Frontal cortex (tissue), 4 donors: ENCODE results near the gene THUMPD2. TPM values are rescaled to one million over a fixed set of nuclear protein-coding genes. Genes with fewer than 3 reads are reported as not detected.

Source experiments
- DNase-seq, 2 donors: peaks; one replicate each; pipeline ENCODE4 v3.0.0; 2012; ENCODE audit warnings: low spot score in 2 of 2
- FAIRE-seq: peaks from 2 replicates; lab custom pipeline; 2012; peaks lifted over from hg19 to GRCh38; lab: Jason Lieb, UNC
- total RNA-seq: library from RNA; depleted of rRNA; stranded (reverse); fragments of >200 nt; gene quantifications from one replicate; pipeline ENCODE4 v1.2.3, GENCODE V29; 2014
- donor health status: control.
- donor health status: control.
- donor health status: control.

Gene THUMPD2
- total RNA-seq, 1 donor from 2014 or later: 11.8 TPM

DNA sequence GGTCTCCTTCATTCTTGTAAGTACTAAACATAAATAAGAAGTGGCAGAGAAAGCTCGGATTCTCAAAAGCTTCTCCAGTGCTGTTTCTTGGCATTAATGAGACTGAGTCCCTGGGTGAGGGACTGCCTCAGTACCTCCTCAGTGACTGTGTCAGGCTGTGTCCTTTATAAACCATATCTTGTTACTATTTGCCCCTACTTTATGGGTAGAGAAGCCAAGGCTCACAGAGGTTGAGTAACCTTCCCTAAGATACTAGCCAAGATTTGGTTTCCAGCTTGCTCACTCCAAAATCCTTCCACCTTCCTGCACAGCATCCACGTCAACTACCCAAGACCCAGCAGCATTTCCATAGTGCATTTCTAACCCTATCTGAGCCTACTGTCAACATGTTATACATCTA lies 55.6 kb downstream of the THUMPD2 start:
- DNase-seq (no peak), FAIRE-seq (no peak)

DNA sequence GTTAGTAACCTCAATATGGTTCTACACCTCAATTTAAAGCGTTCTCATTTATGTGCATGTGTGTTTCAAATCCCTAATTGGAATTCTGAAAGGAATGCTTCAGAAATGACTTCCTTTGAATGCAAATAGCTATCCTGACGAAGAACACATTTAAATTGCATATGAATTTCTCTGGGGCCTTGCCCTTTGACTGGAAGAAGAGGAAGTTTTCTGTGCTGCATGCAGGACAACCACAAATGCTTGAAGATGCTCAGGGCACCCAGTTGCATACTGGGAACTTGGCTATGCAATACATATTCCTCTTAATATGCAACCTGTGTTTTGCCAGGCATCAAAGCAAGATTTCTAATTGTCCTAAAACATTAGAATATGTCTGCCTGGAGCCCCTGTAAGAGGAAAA lies 58.1 kb downstream of the THUMPD2 start:
- no peak for FAIRE-seq
- DNase-seq: no peak

DNA sequence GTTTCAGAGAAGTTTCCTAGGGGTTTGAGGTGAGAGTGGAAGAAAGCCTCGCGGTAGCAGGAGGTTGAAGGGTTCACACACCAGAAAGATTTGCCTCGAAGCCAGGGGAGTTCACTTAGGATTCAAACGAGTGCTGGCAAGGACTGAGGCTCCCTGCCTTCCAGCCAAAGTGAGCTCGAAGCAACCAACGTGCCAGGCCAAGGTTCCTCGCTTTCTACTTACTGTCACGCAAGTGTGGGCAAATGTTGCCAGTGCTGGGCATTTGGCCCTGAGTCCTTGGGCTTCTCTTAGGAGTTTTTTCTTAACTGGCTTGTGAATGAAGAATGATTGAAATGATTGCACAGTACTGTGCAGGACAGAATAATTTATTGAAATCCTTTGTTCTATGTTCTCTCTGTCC lies 59.7 kb downstream of the THUMPD2 start:
- DNase-seq: no peak
- no peak for FAIRE-seq

DNA sequence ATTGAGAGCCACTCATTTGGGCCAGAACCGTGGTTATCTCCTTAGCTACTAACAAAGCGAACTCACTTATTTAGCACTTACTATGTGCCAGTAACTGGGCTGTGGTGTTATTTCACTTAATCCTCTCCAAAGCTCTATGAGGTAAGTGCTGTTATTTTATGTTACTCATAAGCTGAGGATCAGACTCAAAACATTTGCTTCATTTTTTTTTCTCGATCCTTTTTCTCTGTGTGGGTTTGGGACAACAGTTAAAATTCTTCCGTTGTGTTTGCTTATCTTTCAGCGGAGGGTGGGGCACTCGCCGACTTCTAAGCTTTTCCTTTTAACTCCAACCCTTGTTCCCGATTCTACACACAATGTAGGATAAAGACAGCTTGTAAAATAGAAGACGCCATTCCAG lies 60.6 kb downstream of the THUMPD2 start:
- DNase-seq: no peak
- FAIRE-seq: no peak

DNA sequence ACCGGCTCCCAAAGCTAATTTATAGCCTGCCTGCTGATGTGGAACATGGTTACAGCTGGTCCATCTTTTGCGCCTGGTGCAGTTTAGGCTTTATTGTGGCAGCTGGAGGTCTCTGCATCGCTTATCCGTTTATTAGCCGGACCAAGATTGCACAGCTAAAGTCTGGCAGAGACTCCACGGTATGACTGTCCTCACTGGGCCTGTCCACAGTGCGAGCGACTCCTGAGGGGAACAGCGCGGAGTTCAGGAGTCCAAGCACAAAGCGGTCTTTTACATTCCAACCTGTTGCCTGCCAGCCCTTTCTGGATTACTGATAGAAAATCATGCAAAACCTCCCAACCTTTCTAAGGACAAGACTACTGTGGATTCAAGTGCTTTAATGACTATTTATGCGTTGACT lies 62.0 kb downstream of the THUMPD2 start:
- FAIRE-seq (no peak), DNase-seq (no peak)

DNA sequence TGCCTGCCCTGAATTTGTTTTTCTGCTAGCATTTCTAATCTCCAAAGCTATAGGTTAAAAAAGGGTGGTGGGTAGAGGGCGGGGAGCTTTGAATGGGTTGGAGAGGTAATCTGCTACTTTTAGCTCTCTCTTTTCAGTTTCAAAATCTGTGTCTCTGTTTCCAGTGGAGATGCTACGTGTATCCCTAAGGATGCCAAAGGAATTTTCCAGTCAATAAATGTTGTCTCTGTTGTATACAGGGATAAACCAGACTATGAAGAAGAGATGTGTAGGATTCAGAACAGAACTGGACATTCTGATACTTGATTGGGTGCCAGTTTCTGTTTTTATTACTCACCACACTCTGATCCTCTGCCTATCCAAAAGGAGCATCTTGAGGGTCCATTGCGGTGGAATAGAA lies 63.2 kb downstream of the THUMPD2 start:
- DNase-seq: no peak
- no peak for FAIRE-seq

DNA sequence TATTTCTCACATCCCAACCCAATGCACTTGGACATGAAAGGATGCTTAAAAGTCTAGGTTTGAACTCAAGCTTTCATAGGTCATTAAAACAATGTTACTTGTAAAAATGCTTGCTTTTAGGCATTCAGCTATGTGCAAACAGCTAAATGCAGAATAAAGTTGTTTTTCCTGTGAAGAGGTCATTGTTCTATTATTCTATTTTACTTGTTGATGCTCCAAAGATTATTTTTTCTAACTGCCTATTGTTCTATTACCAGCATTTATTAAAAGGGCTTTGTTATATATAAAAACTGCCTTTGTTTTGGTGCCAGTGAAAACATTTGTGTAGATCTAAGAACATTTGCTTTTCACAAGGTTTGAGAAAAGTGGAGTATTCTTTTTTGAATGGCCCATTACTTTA lies 64.0 kb downstream of the THUMPD2 start:
- peak; percentile 22 to 44 for DNase-seq
- peak; percentile 99 for FAIRE-seq

DNA sequence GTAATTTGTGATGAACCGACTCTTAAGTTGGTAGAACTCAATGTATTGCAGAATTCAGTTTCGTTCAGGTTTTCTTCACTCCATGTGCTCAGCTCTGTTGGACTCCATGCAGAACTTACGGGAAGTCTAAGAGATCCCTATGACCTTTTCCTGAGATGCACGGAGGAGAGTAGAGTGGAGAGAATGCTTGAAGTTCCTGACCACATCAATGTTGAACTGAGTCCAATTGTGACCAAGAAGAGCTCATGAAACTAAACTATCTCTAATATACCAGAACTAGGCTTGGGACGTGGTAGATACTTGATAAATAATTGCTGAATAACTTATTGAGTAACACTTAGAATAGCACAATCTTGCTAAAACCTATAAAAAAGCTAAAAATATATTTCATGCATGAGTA lies 66.1 kb downstream of the THUMPD2 start:
- DNase-seq: no peak
- no peak for FAIRE-seq

DNA sequence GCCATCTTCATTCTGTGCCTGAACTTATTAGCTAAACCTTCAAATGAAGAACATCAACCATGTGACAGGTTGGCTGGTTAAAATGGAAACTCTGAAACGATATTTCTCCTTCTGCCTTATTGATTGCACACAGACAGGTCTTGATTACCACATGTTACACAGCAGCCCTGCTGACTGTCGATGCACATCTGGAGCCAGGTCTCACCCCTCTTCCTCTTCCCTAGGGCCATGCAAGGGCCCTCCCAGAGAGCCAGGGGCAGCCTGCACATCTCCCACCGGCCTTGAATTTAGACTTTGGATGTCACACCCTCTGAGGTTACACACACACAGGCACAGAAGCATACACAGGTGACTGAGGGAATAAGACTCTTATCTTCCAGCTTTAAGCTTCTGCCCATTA lies 68.3 kb downstream of the THUMPD2 start:
- DNase-seq (no peak), FAIRE-seq (no peak)

DNA sequence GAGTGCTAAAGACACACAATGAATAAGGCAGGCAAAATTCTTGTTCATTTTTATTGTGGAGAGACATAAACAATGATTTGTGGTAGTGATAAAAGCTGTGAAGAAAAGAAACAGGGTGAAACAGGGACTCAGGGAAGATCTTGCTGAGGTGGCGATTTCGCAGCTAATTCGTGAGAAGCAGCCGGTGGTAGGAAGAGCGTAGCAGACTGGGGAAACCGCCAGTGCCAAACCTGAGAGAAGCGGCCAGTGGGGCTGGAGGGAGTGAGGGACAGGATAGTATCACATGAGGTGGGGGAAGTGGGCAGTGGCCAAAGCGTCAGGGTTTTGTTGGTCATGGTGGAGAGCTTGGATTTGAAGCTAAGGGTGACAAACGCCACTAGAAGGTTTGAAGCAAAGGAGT lies 71.1 kb downstream of the THUMPD2 start:
- FAIRE-seq (no peak), DNase-seq (no peak)

DNA sequence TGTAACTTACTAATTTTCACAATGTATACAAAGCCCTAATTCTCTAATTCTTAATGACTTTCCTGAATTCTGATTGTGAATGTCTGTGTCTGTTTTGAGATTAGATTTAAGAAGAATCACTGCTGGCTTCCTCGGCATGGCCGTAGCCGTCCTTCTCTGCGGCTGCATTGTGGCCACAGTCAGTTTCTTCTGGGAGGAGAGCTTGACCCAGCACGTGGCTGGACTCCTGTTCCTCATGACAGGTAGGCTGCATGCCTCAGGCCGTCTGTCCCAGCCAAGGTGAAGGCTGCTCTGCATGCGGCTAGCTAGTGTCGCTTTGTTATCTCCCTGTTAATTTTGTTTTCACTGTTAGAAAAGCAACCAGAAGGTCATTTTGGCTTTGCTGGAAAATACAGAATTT lies 72.1 kb downstream of the THUMPD2 start:
- FAIRE-seq (no peak), DNase-seq (no peak)

DNA sequence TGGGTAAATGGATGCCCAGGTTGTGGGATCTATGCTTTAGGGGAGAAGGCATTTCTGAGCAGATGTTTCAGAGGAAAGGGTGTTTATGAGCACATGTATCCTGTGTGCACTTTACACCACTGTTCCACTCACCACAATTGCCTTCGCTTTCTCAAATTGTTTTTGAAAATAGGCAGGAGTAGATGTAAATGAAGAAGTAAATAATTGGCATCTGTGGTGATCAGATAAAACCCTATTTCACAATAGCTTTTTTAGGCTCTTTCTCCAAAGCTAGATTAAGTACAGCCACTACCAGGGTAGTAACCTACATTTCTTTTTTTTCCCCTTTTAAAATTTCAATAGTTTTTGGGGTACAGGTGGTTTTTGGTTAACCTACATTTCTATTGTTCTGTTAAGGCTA lies 72.7 kb downstream of the THUMPD2 start:
- FAIRE-seq (no peak), DNase-seq (no peak)

DNA sequence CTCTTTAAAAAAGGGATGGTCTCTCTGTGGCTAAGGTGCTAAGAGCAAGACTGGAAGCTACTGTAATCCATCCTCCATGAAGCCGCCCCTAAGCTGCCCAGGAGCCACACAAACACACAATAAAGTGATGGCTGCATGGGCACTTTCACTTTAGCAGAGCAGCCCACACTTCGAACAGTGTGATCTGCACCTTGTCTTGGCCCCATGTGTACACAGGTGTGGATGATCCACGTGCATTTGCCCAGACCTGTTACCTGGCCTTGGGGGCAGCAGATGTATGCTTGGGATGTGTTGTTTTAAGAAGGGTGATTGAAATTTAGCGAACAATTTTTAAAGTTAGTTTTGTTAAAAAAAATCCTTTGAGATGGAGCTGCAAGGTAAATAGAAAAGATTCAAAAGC lies 73.4 kb downstream of the THUMPD2 start:
- DNase-seq (no peak), FAIRE-seq (no peak)

DNA sequence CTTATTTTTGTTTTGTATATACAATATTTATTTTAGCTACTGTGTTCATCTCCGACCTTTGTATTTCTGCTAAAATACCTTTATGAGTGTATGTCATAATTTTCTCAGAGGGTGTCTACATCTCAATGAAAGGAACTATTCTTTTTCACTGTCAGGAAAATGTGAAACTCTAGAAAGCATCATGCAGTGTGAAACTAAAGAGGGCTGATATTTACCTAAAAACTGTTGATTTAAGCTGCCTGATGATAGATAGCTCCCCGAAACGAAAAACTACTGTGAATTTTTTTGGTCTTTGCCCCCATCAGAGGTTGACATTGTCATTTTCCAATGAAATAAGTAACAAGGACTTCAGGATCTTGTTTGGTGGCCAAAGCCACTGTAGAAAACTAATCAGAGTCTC lies 74.5 kb downstream of the THUMPD2 start:
- no peak for FAIRE-seq

DNA sequence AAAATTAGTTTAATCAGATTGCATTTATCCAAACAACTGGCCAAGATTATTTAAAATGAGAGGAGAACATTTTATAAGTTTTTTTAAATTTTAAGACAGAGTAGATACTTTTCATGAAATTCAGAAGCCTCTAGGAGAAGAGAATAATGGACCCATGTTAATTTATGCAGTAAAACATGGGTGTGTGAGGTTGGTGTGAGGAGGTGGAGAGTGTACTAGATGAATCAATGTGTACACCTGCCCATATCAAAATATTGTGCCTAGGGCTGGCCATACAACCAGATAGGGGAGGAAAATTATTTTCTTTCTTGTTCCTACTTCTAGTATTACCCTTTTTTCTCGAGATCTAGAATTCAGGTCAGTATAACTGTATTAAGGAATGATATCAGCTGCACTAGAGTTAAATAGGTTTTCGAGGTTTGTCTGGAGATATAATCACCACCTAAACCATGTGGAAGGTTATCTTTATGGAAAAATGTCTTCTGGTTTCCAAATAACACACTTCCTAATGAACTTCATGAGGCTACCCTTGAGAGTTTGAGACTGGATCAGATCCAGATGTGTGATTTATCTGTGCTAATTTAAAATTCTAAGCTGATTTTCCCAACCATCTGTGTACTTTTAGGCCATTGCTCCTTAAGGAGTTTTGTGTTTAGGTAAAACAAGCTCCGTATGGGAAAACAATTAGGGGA lies 75.7 kb downstream of the THUMPD2 start:
- no peak for FAIRE-seq
- DNase-seq: no peak

More for the DNA sequence above, 74.5 kb downstream of the THUMPD2 start:
- DNase-seq: no peak

DNA sequence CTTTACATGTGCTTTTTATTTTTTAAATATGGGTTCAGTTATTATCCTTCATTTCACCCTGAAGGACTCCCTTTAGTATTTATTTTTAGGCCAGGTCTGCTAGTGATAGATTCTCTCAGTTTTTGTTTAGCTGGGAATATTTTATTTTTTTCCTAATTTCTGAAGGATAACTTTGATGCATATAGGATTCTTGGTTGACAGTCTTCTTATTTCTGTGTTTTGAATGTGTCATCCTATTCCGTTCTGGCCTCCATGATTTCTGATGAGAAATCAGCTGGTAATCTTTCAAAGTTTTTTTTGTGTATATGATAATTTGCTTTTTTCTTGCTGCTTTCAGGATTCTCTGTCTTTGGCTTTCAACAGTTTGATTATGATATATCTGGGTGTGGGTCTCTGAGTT lies 77.9 kb downstream of the THUMPD2 start:
- no peak for DNase-seq
- no peak for FAIRE-seq

DNA sequence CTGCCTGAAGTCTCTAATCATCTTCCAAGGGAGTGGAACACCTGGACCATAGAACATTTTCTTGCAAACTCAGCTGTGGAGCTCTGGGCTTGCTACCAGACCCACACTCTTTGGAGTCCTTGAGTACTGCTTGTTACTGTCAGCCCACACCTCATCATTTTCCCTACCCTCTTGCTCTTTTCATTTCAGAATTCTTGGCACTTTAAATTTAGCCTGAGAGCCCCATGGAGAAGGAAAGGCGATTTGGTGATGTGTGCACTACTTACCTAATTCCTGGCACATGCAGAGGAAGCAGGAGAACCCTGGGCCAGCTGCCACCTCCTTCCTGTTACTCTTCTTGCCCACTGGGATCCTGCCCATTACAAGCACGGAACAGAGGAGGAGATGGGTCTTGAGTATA lies 81.6 kb downstream of the THUMPD2 start:
- DNase-seq (no peak), FAIRE-seq (no peak)

DNA sequence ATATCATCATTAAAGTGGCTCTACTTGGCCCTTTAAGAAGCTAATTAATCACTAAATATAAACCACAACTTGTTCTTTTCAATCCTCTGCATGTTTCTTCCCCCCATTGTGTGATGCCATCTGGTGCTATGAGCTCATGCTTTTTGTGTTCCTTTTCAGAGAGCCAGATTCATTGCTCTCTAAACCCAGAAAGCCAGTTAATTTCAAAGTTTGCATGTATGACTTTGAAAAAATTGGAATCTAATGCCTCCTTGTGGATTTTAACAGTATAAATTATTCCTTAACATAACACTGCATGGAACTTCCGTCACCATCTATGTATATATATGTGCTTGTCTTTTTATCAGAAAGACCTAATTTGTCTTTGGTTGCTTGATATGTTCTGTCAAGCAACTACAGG lies 82.2 kb downstream of the THUMPD2 start:
- peak; percentile 95 for FAIRE-seq
- peak; percentile 20 to 30 for DNase-seq

DNA sequence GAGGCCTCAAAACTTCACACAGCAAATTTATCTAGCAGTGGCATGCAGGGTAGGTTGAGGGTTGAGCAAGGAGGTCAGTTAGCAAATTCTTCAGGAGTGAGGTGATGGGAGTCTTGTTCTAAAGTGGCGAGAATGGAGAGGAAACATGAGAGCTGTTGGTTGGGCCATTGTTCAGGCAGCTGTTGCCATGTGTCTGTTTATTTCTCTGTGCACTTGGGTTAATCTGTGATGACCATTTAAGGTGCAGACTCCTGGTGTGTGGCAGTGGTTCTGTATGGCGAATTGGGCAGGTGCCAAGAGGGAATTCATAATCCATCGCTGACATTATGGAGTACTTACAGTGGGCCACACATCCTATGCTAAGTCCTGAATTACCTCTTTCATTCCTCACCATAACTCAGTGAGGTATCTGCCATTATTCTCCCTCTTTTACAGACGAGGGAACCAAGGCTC lies 82.9 kb downstream of the THUMPD2 start:
- DNase-seq: no peak
- FAIRE-seq: no peak

DNA sequence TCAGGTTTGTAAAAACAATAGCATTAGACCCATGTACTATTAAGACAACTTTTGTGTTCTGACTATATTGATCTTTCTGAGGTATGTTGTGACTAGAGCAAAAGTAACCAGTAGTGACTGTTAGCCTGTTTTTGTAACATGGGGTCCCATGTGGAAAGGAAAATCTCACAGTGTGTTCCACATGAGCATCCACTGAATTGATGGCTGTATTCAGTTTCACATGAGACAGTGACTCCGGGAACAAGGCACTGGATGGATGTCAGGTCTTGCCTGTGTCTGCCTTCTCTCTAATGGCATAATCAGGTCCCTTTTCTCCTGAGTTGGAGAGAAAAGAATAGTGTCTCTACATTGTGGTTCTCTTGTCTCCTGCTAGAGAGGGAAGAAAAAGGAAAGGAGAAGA lies 85.8 kb downstream of the THUMPD2 start:
- DNase-seq (no peak), FAIRE-seq (no peak)

DNA sequence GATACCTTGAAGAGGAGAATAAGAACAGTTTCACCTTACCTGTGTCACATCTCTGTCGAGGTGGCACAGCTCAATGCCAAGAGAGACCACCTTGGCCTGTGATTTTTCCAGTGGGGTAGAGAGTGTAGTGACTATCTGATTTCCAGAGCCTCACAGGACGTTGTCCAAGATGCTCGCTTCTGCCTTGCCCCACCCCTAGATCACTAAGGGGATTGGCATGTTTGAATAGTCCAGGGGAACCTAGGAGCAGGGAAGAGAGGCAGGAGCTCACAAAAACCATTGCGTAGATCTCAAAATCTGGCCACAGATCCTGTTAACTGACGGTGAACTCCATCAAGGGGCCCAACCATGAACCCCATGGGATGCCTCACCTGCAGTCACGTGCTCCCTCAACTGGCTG lies 89.2 kb downstream of the THUMPD2 start:
- FAIRE-seq: no peak
- no peak for DNase-seq

DNA sequence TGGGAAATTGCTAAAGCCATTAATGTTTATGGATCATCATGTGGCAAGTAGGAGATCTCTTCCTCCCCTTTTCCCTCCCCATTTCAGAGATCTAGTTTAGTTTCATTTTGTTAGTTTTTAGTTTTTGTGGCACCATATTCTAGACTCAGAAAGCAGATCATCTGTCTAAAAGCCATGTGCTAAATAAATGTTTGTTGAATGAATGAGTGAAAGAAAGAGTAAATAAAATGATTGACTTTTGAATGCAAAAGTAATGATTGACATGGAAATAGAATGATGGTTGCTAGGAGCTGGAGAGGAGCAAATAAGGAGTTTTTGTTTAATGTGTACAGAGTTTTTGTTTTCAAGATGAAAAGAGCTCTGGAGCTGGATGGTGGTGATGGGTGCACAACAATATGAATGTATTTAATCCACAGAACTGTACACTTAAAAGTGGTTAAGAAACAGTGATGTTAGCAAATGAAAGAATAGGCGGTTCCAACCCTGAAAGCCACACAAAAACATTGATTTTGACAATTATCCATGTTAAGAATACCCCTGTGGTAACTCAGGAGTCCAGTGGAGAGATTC lies 89.7 kb downstream of the THUMPD2 start:
- FAIRE-seq (no peak), DNase-seq (no peak)
